H1 (cell line): ENCODE data around the gene NSMCE3. TPM values are rescaled to one million over a fixed set of nuclear protein-coding genes. Genes with fewer than 3 reads are reported as not detected.

ENCODE experiments used
- CTCF ChIA-PET: fragments of 300-600 bp; sonication (Branson Sonifier 250); formaldehyde crosslinking; loops from one replicate; lab custom pipeline; 2021; ENCODE audit not compliant: partially characterized antibody; lab: Charles Lee
- POLR2A ChIA-PET: fragments of 300-600 bp; sonication (Branson Sonifier 250); formaldehyde crosslinking; loops from one replicate; lab custom pipeline; 2021; ENCODE audit warnings: inconsistent platforms; ENCODE audit not compliant: partially characterized antibody; lab: Charles Lee
- DNase-seq, 2 experiments: peaks; one replicate each; pipeline versions ENCODE4 v3.0.0 to v3.0.0-alpha.2; 2010 to 2022; ENCODE audit warnings: low spot score in 2 of 2, low read depth in 1 of 2, mixed read lengths in 1 of 2
- FAIRE-seq: peaks from 2 replicates; lab custom pipeline; 2011; peaks lifted over from hg19 to GRCh38; lab: Jason Lieb, UNC
- H2AFZ ChIP-seq: 2 replicates; pipeline ENCODE4 v1.8.1; 2012; ENCODE audit warnings: low read length, inconsistent platforms
- H2AK5ac ChIP-seq: 2 replicates; pipeline ENCODE4 v1.6.1; 2013; ENCODE audit warnings: low read depth, low read length
- H2BK120ac ChIP-seq: replicated peaks from 2 replicates; pipeline ENCODE3; 2013; ENCODE audit warnings: low read depth, low read length, inconsistent platforms
- H2BK12ac ChIP-seq: 2 replicates; pipeline ENCODE4 v1.6.1; 2013; ENCODE audit warnings: low read depth, low read length
- H2BK15ac ChIP-seq: 2 replicates; pipeline ENCODE4 v1.6.1; 2013; ENCODE audit warnings: low read length
- H2BK20ac ChIP-seq: 2 replicates; pipeline ENCODE4 v1.6.1; 2013; ENCODE audit warnings: low read length
- H2BK5ac ChIP-seq: 2 replicates; pipeline ENCODE4 v1.6.1; 2013; ENCODE audit warnings: low read depth, low read length
- H3K14ac ChIP-seq: 2 replicates; pipeline ENCODE4 v1.6.1; 2013; ENCODE audit warnings: inconsistent platforms; ENCODE audit not compliant: insufficient read length
- H3K18ac ChIP-seq: 2 replicates; pipeline ENCODE4 v1.6.1; 2013; ENCODE audit warnings: low read length; ENCODE audit errors: extremely low read depth
- H3K23ac ChIP-seq: 2 replicates; pipeline ENCODE4 v1.6.1; 2013; ENCODE audit warnings: inconsistent platforms; ENCODE audit not compliant: insufficient read length
- H3K23me2 ChIP-seq: 2 replicates; pipeline ENCODE4 v1.6.1; 2013; ENCODE audit warnings: low read depth, low read length
- H3K27ac ChIP-seq: 2 replicates; pipeline ENCODE4 v1.6.1; 2011; ENCODE audit warnings: low read depth, low read length, inconsistent platforms
- H3K27me3 ChIP-seq, 4 experiments: replicated peaks in 1 of 4; 1 replicate in 1 of 4; 2 replicates in 3 of 4; pipeline versions ENCODE4 v1.6.1 to v1.8.1; 2011 to 2013; ENCODE audit warnings: low read length in 3 of 4, mild to moderate bottlenecking in 3 of 4, inconsistent platforms in 2 of 4, mixed read lengths in 2 of 4, moderate library complexity in 1 of 4; ENCODE audit not compliant: control insufficient read depth in 3 of 4, insufficient read depth in 3 of 4; ENCODE audit errors: extremely low read depth in 1 of 4
- H3K36me3 ChIP-seq, 4 experiments: 2 replicates each; pipeline versions ENCODE4 v1.6.1 to v1.8.1; 2011 to 2013; ENCODE audit warnings: mild to moderate bottlenecking in 4 of 4, low read length in 3 of 4, moderate library complexity in 2 of 4, control low read depth in 1 of 4, inconsistent platforms in 1 of 4; ENCODE audit not compliant: insufficient read depth in 4 of 4, control insufficient read depth in 2 of 4
- H3K4ac ChIP-seq: replicated peaks from 2 replicates; pipeline ENCODE3; 2013; ENCODE audit warnings: low read length, low read depth, mixed read lengths, inconsistent platforms; ENCODE audit not compliant: insufficient read length
- H3K4me1 ChIP-seq, 4 experiments: replicated peaks in 1 of 4; 1 replicate in 1 of 4; 2 replicates in 3 of 4; pipeline versions ENCODE4 v1.6.1 to v1.8.1; 2011 to 2013; ENCODE audit warnings: low read length in 3 of 4, inconsistent platforms in 2 of 4, mixed read lengths in 1 of 4; ENCODE audit not compliant: insufficient read depth in 4 of 4, control insufficient read depth in 3 of 4
- H3K4me2 ChIP-seq, 2 experiments: 2 replicates each; pipeline versions ENCODE4 v1.6.1 to v1.8.1; 2011 to 2013; ENCODE audit warnings: low read depth in 2 of 2, low read length in 2 of 2, control low read depth in 1 of 2, inconsistent platforms in 1 of 2, mild to moderate bottlenecking in 1 of 2; ENCODE audit not compliant: insufficient read depth in 1 of 2
- H3K4me3 ChIP-seq, 4 experiments: fragments of 200-600, 300-600 bp in 1 of 4; sonication (generic), shearing (Covaris generic), sonication (Bioruptor Twin) in 1 of 4; 2 replicates each; pipeline versions ENCODE4 v1.5.1 to v1.8.1; 2011 to 2016; ENCODE audit warnings: low read length in 4 of 4, low read depth in 3 of 4, control low read depth in 2 of 4, inconsistent platforms in 2 of 4, mild to moderate bottlenecking in 2 of 4, mixed read lengths in 1 of 4, moderate library complexity in 1 of 4; ENCODE audit not compliant: insufficient read depth in 2 of 4; ENCODE audit errors: extremely low read depth in 1 of 4
- H3K56ac ChIP-seq: replicated peaks from 2 replicates; pipeline ENCODE3; 2013; ENCODE audit warnings: low read depth, mild to moderate bottlenecking, mixed read lengths, low read length, inconsistent platforms; ENCODE audit not compliant: insufficient read length
- H3K79me1 ChIP-seq: 2 replicates; pipeline ENCODE4 v1.6.1; 2013; ENCODE audit warnings: low read depth, low read length, control low read depth
- H3K79me2 ChIP-seq, 2 experiments: 2 replicates each; pipeline versions ENCODE4 v1.6.1 to v1.8.1; 2012 to 2013; ENCODE audit warnings: low read length in 2 of 2, mild to moderate bottlenecking in 2 of 2, inconsistent platforms in 1 of 2; ENCODE audit not compliant: insufficient read depth in 2 of 2, control insufficient read depth in 1 of 2
- H3K9ac ChIP-seq, 4 experiments: replicated peaks in 1 of 4; 1 replicate in 1 of 4; 2 replicates in 3 of 4; pipeline versions ENCODE4 v1.6.1 to v1.8.1; 2011 to 2013; ENCODE audit warnings: low read depth in 3 of 4, low read length in 3 of 4, control low read depth in 2 of 4, mild to moderate bottlenecking in 2 of 4, moderate library complexity in 2 of 4, inconsistent platforms in 1 of 4; ENCODE audit errors: extremely low read depth in 1 of 4
- H3K9me3 ChIP-seq, 2 experiments: 2 replicates each; pipeline versions ENCODE4 v1.6.1 to v1.8.1; 2012 to 2013; ENCODE audit warnings: mild to moderate bottlenecking in 2 of 2, moderate library complexity in 2 of 2, control low read depth in 1 of 2, inconsistent platforms in 1 of 2, low read depth in 1 of 2, low read length in 1 of 2, mixed read lengths in 1 of 2; ENCODE audit not compliant: insufficient read depth in 2 of 2
- H4K20me1 ChIP-seq, 2 experiments: replicated peaks in 1 of 2; 2 replicates each; pipeline versions ENCODE3 to v1.8.1; 2011 to 2013; ENCODE audit warnings: inconsistent platforms in 2 of 2, low read length in 2 of 2, mild to moderate bottlenecking in 1 of 2; ENCODE audit not compliant: insufficient read depth in 2 of 2, control insufficient read depth in 1 of 2
- H4K5ac ChIP-seq: 2 replicates; pipeline ENCODE4 v1.6.1; 2013; ENCODE audit warnings: low read length, low read depth, mixed read lengths, inconsistent platforms; ENCODE audit not compliant: insufficient read length
- H4K8ac ChIP-seq: 2 replicates; pipeline ENCODE4 v1.8.0; 2013; ENCODE audit warnings: mild to moderate bottlenecking, moderate library complexity, low read length, inconsistent platforms; ENCODE audit not compliant: insufficient read depth; ENCODE audit errors: extremely low read depth
- H4K91ac ChIP-seq: replicated peaks from 2 replicates; pipeline ENCODE3; 2013; ENCODE audit warnings: low read length, mixed read lengths, inconsistent platforms; ENCODE audit not compliant: insufficient read length
- CTCF ChIP-seq, 3 experiments: IDR thresholded peaks; 1 replicate in 2 of 3; 2 replicates in 1 of 3; pipeline versions ENCODE4 v1.5.1 to v1.6.1; 2011; ENCODE audit warnings: low read length in 3 of 3, mild to moderate bottlenecking in 3 of 3, inconsistent platforms in 2 of 3, low read depth in 1 of 3, moderate library complexity in 1 of 3; ENCODE audit not compliant: insufficient read depth in 1 of 3; ENCODE audit errors: control extremely low read depth in 1 of 3
- GABPA ChIP-seq: IDR thresholded peaks from 2 replicates; pipeline ENCODE4 v1.6.1; 2011; ENCODE audit warnings: mild to moderate bottlenecking, low read length, moderate library complexity, borderline replicate concordance; ENCODE audit not compliant: insufficient read depth
- GTF2F1 ChIP-seq: IDR thresholded peaks from 2 replicates; pipeline ENCODE4 v1.6.1; 2012; ENCODE audit warnings: low read depth, low read length, improper control_type of control experiment, borderline replicate concordance
- NRF1 ChIP-seq: IDR thresholded peaks from 2 replicates; pipeline ENCODE4 v1.6.1; 2011; ENCODE audit warnings: mild to moderate bottlenecking, low read depth, low read length, improper control_type of control experiment
- RAD21 ChIP-seq, 2 experiments: IDR thresholded peaks in 1 of 2; conservative IDR thresholded peaks in 1 of 2; 2 replicates each; pipeline ENCODE4 v1.6.1; 2011; ENCODE audit warnings: low read depth in 2 of 2, low read length in 2 of 2, improper control_type of control experiment in 1 of 2, inconsistent platforms in 1 of 2, mild to moderate bottlenecking in 1 of 2, moderate library complexity in 1 of 2
- RBBP5 ChIP-seq: IDR thresholded peaks from 2 replicates; pipeline ENCODE4 v1.7.1; 2012; ENCODE audit warnings: low read depth, mild to moderate bottlenecking, inconsistent platforms, low read length, moderate library complexity, borderline replicate concordance
- RNF2 ChIP-seq: fragments of 200-900, 300-1000 bp; sonication (generic); IDR thresholded peaks from 2 replicates; pipeline ENCODE4 v1.7.1; 2016; ENCODE audit warnings: borderline replicate concordance, low read depth, mild to moderate bottlenecking, antibody characterized with exemption, low read length; ENCODE audit not compliant: poor library complexity, severe bottlenecking; ENCODE audit errors: missing control alignments
- SAP30 ChIP-seq: fragments of 300-600 bp; sonication (generic); IDR thresholded peaks from 2 replicates; pipeline ENCODE4 v1.7.1; 2012; ENCODE audit warnings: low read length, moderate library complexity, mild to moderate bottlenecking, inconsistent platforms; ENCODE audit not compliant: insufficient read depth, insufficient replicate concordance
- SIN3A ChIP-seq, 2 experiments: IDR thresholded peaks in 1 of 2; conservative IDR thresholded peaks in 1 of 2; 2 replicates each; pipeline ENCODE4 v1.6.1; 2011 to 2012; ENCODE audit warnings: low read length in 2 of 2, improper control_type of control experiment in 1 of 2, low read depth in 1 of 2, mild to moderate bottlenecking in 1 of 2
- SRF ChIP-seq: IDR thresholded peaks from 2 replicates; pipeline ENCODE4 v1.6.1; 2011; ENCODE audit warnings: mild to moderate bottlenecking, low read depth, low read length, moderate library complexity
- WGBS, 2 experiments: shearing (Covaris generic) in 1 of 2; methylation state at CpG; one replicate each; pipeline versions ENCODE4 v1.1.6 to v1.1.7; 2013 to 2015; ENCODE audit warnings: low lambda C conversion rate in 2 of 2, mixed read lengths in 2 of 2, inconsistent platforms in 1 of 2, low coverage in 1 of 2, missing lambda C conversion rate in 1 of 2; ENCODE audit not compliant: insufficient replicate concordance in 2 of 2, insufficient coverage in 1 of 2, insufficient read length in 1 of 2; ENCODE audit errors: extremely low coverage in 1 of 2, missing lambda C conversion rate in 1 of 2; 5-methylcytosine and 5-hydroxymethylcytosine counted together
- polyA plus RNA-seq, 7 experiments: library from polyadenylated mRNA; depleted of rRNA in 3 of 7; stranded (reverse) in 5 of 7; unstranded in 2 of 7; fragments of >200 nt in 5 of 7; fragments of 200-250 nt in 2 of 7; gene quantifications; 1 replicate in 5 of 7; 2 replicates in 1 of 7; 4 replicates in 1 of 7; pipeline versions ENCODE4 v1.2.1 to v1.2.3, GENCODE V29; 2011 to 2013; ENCODE audit warnings: missing spikeins in 2 of 7, mixed read lengths in 2 of 7
- total RNA-seq: library from RNA; stranded (reverse); fragmentation: NEBNext Ultra II Directional; extraction: Animal tissue kit (Norgen Biotek cat#: 25700); gene quantifications from 2 replicates; pipeline ENCODE4 v1.2.1, GENCODE V29; 2021

Gene NSMCE3
- total and polyA plus RNA-seq, 2 of the 8 experiments (the other 6 are each of a cell fraction or from before 2014, with no cell fraction given), result 4.3 to 6.7 TPM

DNA sequence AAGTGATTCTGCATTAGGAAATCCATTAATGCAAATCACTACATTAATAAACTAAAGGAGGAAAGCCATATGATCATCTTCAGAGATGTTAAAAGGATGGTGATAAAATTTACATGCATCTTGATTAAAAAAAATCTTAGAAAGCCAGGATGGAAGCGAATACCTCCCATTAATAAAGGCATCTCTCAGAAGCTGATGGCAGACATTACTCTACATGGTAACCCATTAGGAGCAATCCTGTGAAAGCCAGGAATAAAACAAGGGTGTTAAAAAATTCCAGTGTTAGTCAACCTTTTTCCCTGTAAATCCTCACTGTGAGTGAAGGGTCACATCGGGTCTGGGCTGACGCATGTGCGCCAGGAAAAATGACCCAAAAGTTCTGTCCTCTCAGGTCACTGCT lies 25.5 kb downstream of the NSMCE3 start:
- Histone ChIP-seq H3K18ac (no peak overlapping the region), H4K8ac (no peak overlapping the region), H2BK15ac (no peak overlapping the region), H3K27ac (no peak overlapping the region), H3K79me2 (no peaks in the 10 kb centered on the region), H3K4me2 (no peak overlapping the region), H3K4ac (no peak overlapping the region), H3K9me3 (no peaks in the 10 kb centered on the region), H3K14ac (no peak overlapping the region), H2AFZ (no peak overlapping the region), H3K56ac (no peak overlapping the region), H3K4me3 (no peak overlapping the region), H3K4me1 (peaks cover 0 to 7% (median 0%) of the 10 kb centered on the region in 4 experiments; a peak in 2 of 7 replicates), H3K36me3 (no peaks in the 10 kb centered on the region), H4K5ac (no peak overlapping the region), H2AK5ac (no peak overlapping the region), H4K20me1 (no peaks in the 10 kb centered on the region), H3K23ac (no peak overlapping the region), H3K79me1 (no peaks in the 10 kb centered on the region), H4K91ac (no peak overlapping the region), H2BK120ac (no peak overlapping the region), H2BK12ac (no peak overlapping the region), H3K9ac (no peak overlapping the region), H3K23me2 (no peaks in the 10 kb centered on the region), H2BK20ac (no peak overlapping the region), H2BK5ac (no peak overlapping the region), H3K27me3 (no peaks in the 10 kb centered on the region)
- POLR2A ChIA-PET, result no interaction called here
- FAIRE-seq (no peak), DNase-seq (no peak)
- CTCF ChIA-PET, result no interaction called here
- 93% methylated on average over 4 of the region's 4 CpGs; no CpG with 5 or more reads in 1 of the 2 experiments for WGBS, 2 experiments
- TF ChIP-seq RNF2 (no peak), SAP30 (no peak), RBBP5 (no peak), RAD21 (IDR thresholded peaks at IDR 0.05 in 1 of 2, conservative IDR thresholded peaks at IDR 0.05 in 1 of 2; ENCODE audit: low read depth in 2 of 2, low read length in 2 of 2) (no peak), NRF1 (no peak), GTF2F1 (no peak), SRF (no peak), SIN3A (conservative IDR thresholded peaks at IDR 0.05 in 1 of 2, IDR thresholded peaks at IDR 0.05 in 1 of 2; ENCODE audit: low read depth in 1 of 2, low read length in 2 of 2) (no peak), GABPA (no peak), CTCF (IDR thresholded peaks at IDR 0.05; ENCODE audit: control extremely low read depth in 1 of 3, insufficient read depth in 1 of 3, low read depth in 1 of 3, low read length in 3 of 3) (no peak)
